ENCODE measurements around the gene SLC19A2. TPM values are rescaled to one million over a fixed set of nuclear protein-coding genes. Genes with fewer than 3 reads are reported as not detected.
"Not testable (repeated sequence)": the region's sequence is repeated elsewhere in the genome, so short reads cannot be mapped to it uniquely, and the experiment has no call there.

The SLC19A2 gene, protein sequence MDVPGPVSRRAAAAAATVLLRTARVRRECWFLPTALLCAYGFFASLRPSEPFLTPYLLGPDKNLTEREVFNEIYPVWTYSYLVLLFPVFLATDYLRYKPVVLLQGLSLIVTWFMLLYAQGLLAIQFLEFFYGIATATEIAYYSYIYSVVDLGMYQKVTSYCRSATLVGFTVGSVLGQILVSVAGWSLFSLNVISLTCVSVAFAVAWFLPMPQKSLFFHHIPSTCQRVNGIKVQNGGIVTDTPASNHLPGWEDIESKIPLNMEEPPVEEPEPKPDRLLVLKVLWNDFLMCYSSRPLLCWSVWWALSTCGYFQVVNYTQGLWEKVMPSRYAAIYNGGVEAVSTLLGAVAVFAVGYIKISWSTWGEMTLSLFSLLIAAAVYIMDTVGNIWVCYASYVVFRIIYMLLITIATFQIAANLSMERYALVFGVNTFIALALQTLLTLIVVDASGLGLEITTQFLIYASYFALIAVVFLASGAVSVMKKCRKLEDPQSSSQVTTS
- 8.5 and 10.5 TPM in 2 replicates for total RNA-seq

DNA sequence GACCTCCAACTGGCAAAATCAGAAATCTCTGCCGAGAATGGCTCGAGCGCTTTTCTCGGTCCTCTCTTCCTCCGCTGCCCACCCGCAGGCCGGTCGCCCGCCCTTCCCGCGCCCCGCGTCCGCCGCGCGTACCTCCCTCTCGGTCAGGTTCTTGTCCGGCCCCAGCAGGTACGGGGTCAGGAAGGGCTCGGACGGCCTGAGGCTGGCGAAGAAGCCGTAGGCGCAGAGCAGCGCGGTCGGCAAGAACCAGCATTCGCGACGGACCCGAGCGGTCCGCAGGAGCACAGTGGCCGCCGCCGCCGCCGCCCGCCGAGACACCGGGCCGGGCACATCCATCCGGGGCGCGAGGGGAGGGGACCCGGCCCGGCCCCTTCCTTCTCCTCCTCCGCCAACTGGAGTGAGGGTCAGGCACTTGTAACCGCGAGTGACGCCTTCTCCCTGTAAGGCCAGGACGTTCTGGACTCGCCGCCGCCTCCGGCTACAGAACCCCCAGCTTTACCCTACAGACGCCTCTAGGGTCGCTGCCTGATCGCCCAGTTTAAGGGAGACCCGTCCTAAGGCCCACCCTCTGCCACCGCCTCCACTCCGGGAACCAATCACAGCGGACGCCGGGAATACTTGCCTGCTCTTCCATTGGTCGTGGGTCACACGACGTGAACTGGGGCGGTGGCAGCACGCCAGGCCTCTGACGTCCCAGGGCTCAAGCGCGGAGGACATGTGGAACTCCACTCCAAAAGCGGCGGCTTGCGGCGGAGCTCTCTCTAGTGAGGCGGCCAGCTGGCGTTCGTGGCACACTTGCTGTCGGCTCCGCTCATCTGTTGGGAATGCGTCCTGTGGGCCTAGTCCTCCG lies at the start of gene SLC19A2:
SLC19A2 (minus strand) TSS at position 514 of the 850 bp plus-strand sequence; CDS start at position 336, 178 bp downstream.
- peaks cover 30% of the 10 kb centered on the region for H3K4me1 ChIP-seq (ENCODE audit: insufficient read depth, low read length)
- TF ChIP-seq, protein P1, sequence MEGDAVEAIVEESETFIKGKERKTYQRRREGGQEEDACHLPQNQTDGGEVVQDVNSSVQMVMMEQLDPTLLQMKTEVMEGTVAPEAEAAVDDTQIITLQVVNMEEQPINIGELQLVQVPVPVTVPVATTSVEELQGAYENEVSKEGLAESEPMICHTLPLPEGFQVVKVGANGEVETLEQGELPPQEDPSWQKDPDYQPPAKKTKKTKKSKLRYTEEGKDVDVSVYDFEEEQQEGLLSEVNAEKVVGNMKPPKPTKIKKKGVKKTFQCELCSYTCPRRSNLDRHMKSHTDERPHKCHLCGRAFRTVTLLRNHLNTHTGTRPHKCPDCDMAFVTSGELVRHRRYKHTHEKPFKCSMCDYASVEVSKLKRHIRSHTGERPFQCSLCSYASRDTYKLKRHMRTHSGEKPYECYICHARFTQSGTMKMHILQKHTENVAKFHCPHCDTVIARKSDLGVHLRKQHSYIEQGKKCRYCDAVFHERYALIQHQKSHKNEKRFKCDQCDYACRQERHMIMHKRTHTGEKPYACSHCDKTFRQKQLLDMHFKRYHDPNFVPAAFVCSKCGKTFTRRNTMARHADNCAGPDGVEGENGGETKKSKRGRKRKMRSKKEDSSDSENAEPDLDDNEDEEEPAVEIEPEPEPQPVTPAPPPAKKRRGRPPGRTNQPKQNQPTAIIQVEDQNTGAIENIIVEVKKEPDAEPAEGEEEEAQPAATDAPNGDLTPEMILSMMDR (IDR thresholded peaks at IDR 0.05; ENCODE audit: extremely low read depth, low read depth, low read length): peak; percentile 27
- no peaks in the 10 kb centered on the region for H3K36me3 ChIP-seq (ENCODE audit: insufficient read depth, low read length)
- H3K4me3 ChIP-seq (ENCODE audit: insufficient read depth, low read length): peak within 1 kb of the TSS; percentile 86
- peak within 1 kb of the TSS; percentile 95 for H3K4me2 ChIP-seq (ENCODE audit: insufficient read depth, low read length)
- peak within 1 kb of the TSS; percentile 99 for H3K27ac ChIP-seq (ENCODE audit: low read depth, low read length)
- no peaks in the 10 kb centered on the region for H4K20me1 ChIP-seq (ENCODE audit: insufficient read depth, low read length)
- no peaks in the 10 kb centered on the region for H3K27me3 ChIP-seq (ENCODE audit: insufficient read depth, low read length)
- peak; percentile 99 for DNase-seq (ENCODE audit: insufficient read length, low spot score, missing footprints)
- H3K9me3 ChIP-seq (ENCODE audit: low read depth, low read length): no peaks in the 10 kb centered on the region
- H3K79me2 ChIP-seq (ENCODE audit: insufficient read depth, low read length): peaks cover 43% of the 10 kb centered on the region
- peak within 1 kb of the TSS; percentile 80 for H2AFZ ChIP-seq (ENCODE audit: low read length)

DNA sequence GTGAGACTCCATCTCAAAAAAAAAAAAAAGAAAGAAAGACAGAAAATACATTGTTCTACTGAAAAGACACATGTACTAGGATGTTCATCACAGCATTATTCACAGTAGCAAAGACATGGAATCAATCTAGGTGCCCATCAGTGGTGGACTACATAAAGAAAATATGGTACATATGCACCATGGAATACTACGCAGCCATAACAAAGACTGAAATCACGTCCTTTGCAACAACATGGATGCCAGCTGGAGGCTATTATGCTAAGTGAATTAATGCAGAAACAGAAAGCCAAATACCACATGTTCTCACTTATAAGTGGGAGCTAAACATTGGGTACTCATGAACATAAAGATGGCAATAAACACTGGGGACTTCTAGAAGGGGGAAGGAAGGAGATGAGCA lies 48.9 kb upstream of the SLC19A2 start:
- Histone ChIP-seq H3K79me2 (ENCODE audit: insufficient read depth, low read length) (no peaks in the 10 kb centered on the region), H3K27ac (ENCODE audit: low read depth, low read length) (no peak overlapping the region), H2AFZ (ENCODE audit: low read length) (no peak overlapping the region), H3K4me1 (ENCODE audit: insufficient read depth, low read length) (no peaks in the 10 kb centered on the region), H3K36me3 (ENCODE audit: insufficient read depth, low read length) (no peaks in the 10 kb centered on the region), H3K27me3 (ENCODE audit: insufficient read depth, low read length) (peaks cover 4% of the 10 kb centered on the region), H3K4me3 (ENCODE audit: insufficient read depth, low read length) (no peak overlapping the region), H3K4me2 (ENCODE audit: insufficient read depth, low read length) (no peak overlapping the region), H3K9me3 (ENCODE audit: low read depth, low read length) (no peaks in the 10 kb centered on the region), H4K20me1 (ENCODE audit: insufficient read depth, low read length) (no peaks in the 10 kb centered on the region)
- TF ChIP-seq, protein P1 (IDR thresholded peaks at IDR 0.05; ENCODE audit: extremely low read depth, low read depth, low read length): no peak
- no peak for DNase-seq (ENCODE audit: insufficient read length, low spot score, missing footprints)

DNA sequence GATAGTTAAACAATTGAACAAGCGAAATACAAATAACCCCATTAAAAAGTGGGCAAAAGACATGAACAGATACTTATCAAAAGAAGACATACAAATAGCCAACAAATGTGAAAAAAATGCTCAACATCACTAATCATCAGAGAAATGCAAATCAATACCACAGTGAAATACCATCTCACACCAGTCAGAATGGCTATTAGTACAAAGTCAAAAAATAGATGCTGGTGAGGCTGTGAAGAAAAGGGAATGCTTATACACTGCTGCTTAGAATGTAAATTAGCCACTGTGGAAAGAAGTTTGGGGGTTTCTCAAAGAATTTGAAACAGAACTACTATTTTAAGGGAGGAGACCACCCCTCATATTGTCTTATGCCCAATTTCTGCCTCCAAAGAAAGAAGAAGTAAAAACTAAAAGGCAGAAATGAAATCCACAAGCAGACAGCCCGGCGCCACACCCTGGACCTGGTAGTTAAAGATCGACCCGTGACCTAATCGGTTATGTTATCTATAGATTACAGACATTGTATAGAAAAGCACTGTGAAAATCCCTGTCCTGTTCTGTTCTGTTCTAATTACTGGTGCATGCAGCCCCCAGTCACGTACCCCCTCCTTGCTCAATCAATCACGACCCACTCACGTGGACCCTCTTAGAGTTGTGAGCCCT lies 47.9 kb upstream of the SLC19A2 start:
- H3K4me1 ChIP-seq (ENCODE audit: insufficient read depth, low read length); H3K27me3 ChIP-seq (ENCODE audit: insufficient read depth, low read length); H3K9me3 ChIP-seq (ENCODE audit: low read depth, low read length); H4K20me1 ChIP-seq (ENCODE audit: insufficient read depth, low read length); H3K27ac ChIP-seq (ENCODE audit: low read depth, low read length); H2AFZ ChIP-seq (ENCODE audit: low read length); H3K79me2 ChIP-seq (ENCODE audit: insufficient read depth, low read length); H3K36me3 ChIP-seq (ENCODE audit: insufficient read depth, low read length); H3K4me2 ChIP-seq (ENCODE audit: insufficient read depth, low read length); DNase-seq (ENCODE audit: insufficient read length, low spot score, missing footprints); H3K4me3 ChIP-seq (ENCODE audit: insufficient read depth, low read length): not testable (repeated sequence)

DNA sequence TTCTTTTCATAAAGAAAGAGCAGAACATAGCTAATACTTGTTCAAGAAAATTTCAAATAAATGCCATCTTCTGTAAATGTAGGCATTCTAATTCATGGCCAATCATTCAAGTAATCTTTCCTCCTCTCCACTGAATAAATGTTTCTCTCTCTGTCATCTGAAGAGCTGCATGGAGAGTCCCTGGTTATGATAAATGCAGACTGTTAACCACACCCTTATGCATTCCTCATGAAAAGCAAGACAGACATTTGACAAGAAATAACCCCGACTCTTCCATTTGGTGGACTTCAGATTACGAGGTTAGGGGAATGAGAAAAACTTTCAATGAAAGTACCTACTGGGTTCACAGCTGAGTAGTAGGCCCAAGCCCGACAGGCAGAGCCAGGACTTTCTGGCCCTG lies 44.7 kb upstream of the SLC19A2 start:
- Histone ChIP-seq H2AFZ (ENCODE audit: low read length) (no peak overlapping the region), H3K36me3 (ENCODE audit: insufficient read depth, low read length) (no peaks in the 10 kb centered on the region), H3K4me1 (ENCODE audit: insufficient read depth, low read length) (no peaks in the 10 kb centered on the region), H3K4me2 (ENCODE audit: insufficient read depth, low read length) (no peak overlapping the region), H3K4me3 (ENCODE audit: insufficient read depth, low read length) (no peak overlapping the region), H3K27ac (ENCODE audit: low read depth, low read length) (no peak overlapping the region), H3K27me3 (ENCODE audit: insufficient read depth, low read length) (peaks cover 4% of the 10 kb centered on the region), H3K79me2 (ENCODE audit: insufficient read depth, low read length) (no peaks in the 10 kb centered on the region), H3K9me3 (ENCODE audit: low read depth, low read length) (no peaks in the 10 kb centered on the region), H4K20me1 (ENCODE audit: insufficient read depth, low read length) (no peaks in the 10 kb centered on the region)
- TF ChIP-seq, protein P1 (IDR thresholded peaks at IDR 0.05; ENCODE audit: extremely low read depth, low read depth, low read length): no peak
- no peak for DNase-seq (ENCODE audit: insufficient read length, low spot score, missing footprints)

Data from osteoblast (primary cell).